ENCODE data around the gene UBAC2.
"Not testable (repeated sequence)": the region's sequence is repeated elsewhere in the genome, so short reads cannot be mapped to it uniquely, and the experiment has no call there.

The UBAC2 gene

DNA sequence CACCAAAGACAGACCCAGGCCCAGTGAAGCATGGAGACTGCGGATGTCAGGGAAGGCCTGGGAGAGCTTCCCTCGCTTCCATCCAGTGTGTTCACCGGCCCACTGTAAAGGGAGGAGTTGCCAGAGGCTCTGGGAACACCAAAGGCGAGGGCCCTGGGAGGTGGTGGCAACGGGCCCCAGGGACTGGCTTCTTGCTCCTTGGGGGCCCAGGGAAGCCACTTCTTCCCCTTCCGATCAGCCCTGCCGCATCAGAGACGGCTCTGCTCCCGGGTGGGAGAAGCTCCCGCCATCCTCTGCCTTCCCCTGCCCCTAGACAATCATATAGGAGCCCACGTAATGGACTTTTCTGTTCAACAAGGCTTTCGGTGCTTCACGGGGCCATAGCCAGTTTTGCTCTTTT, 189.9 kb downstream of the UBAC2 start:
- no peaks in the 10 kb centered on the region for H3K36me3 ChIP-seq (ENCODE audit: insufficient read depth, low read depth, low read length)

DNA sequence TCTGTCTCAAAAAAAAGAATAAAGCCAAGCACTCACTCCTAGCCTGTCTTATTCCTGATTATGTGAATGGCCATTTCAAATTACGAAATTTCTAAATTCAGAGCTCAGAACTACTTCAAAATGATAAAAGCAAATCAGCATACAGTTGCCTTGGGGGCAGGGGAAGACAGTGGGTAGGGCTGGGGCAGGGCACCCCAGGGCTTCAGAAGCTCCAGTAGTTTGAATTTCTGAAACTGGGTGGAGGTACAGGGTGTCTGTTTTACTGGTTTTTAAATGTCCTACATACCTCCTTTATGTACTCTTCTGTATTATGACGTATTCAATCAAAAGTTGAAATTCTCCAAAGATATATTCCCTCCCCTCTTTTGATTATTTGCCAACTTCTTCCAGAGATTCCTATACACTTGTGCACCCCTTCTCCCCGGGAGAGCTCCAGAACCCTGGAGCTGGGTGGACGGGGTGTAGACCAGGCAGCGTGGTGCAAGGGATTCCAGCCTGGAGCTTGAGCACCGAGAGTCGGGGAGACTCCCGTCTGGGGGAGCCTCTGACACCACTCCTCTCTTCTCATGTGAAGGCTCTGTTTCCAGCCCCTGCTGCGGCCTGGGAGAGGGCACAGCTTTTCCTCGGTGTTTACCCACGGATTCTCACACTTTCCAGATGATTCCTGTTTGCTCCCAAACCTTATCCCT, 191.3 kb downstream of the UBAC2 start:
- Histone ChIP-seq H3K36me3 (ENCODE audit: insufficient read depth, low read depth, low read length) (no peaks in the 10 kb centered on the region), H3K27ac (ENCODE audit: low read length) (no peak overlapping the region), H3K9ac (ENCODE audit: low read depth, low read length) (no peak overlapping the region), H3K27me3 (ENCODE audit: insufficient read depth, low read length) (no peaks in the 10 kb centered on the region), H3K4me1 (ENCODE audit: insufficient read depth, low read length) (no peaks in the 10 kb centered on the region), H3K9me3 (ENCODE audit: insufficient read depth, low read depth, low read length) (no peaks in the 10 kb centered on the region), H3K4me3 (ENCODE audit: low read length) (no peak overlapping the region)

More for the DNA sequence above, 189.9 kb downstream of the UBAC2 start:
- H3K9ac ChIP-seq (ENCODE audit: low read depth, low read length): no peak overlapping the region
- no peak overlapping the region for H3K4me3 ChIP-seq (ENCODE audit: low read length)
- H3K27me3 ChIP-seq (ENCODE audit: insufficient read depth, low read length): no peaks in the 10 kb centered on the region
- H3K4me1 ChIP-seq (ENCODE audit: insufficient read depth, low read length): no peaks in the 10 kb centered on the region
- no peaks in the 10 kb centered on the region for H3K9me3 ChIP-seq (ENCODE audit: insufficient read depth, low read depth, low read length)
- H3K27ac ChIP-seq (ENCODE audit: low read length): no peak overlapping the region

DNA sequence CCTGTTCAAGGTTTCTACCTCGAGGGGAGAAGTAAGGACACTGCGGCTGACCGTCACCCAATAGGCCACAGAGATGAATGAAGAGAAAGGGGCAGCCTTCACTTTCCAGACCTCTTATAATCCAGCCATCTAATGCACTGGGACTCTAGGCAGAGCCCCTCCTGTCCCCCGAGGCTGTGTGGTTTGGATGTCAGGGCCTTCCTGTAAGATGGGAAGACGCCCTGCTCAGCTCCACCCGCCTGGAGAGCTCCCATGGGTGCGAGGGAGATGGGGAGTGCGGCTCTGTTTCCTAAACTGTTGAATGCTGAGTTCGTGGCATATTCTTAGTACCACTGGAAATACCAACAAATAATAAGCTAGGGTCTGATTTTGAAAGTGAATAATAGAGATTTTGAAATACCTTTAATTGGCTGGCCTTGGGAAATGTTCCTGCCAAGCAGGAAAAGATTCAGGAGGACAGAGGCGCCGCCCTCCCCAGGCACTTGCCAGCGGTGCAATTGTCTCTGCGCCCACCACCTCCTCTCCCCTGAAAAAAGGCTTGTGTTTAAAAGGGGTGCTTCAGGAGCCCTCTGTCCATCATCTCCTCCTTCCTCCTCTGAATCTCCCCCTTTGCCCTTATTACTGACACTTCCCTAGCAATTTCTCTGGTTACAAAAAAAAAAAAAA, 191.9 kb downstream of the UBAC2 start:
- H3K9ac ChIP-seq (ENCODE audit: low read depth, low read length): no peak overlapping the region
- H3K9me3 ChIP-seq (ENCODE audit: insufficient read depth, low read depth, low read length): no peaks in the 10 kb centered on the region
- no peak overlapping the region for H3K4me3 ChIP-seq (ENCODE audit: low read length)
- no peak overlapping the region for H3K27ac ChIP-seq (ENCODE audit: low read length)
- H3K36me3 ChIP-seq (ENCODE audit: insufficient read depth, low read depth, low read length): no peaks in the 10 kb centered on the region
- H3K4me1 ChIP-seq (ENCODE audit: insufficient read depth, low read length): no peaks in the 10 kb centered on the region
- no peaks in the 10 kb centered on the region for H3K27me3 ChIP-seq (ENCODE audit: insufficient read depth, low read length)

DNA sequence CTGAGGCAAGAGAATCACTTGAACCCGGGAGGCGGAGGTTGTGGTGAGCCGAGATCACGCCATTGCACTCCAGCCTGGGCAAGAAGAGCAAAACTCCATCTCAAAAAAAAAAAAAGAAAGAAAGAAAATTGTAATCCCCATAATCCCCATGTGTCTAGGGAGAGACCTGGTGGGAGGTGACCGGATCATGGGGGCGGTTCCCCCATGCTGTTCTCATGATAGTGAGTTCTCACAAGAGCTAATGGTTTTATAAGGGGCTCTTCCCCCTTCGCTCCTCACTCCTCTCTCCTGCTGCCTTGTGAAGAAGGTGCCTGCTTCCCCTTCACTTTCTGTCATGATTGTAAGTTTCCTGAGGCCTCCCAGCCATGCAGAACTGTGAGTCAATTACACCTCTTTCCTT, 192.7 kb downstream of the UBAC2 start:
- not testable (repeated sequence) for H3K27me3 ChIP-seq (ENCODE audit: insufficient read depth, low read length); H3K27ac ChIP-seq (ENCODE audit: low read length); H3K36me3 ChIP-seq (ENCODE audit: insufficient read depth, low read depth, low read length); H3K9ac ChIP-seq (ENCODE audit: low read depth, low read length); H3K9me3 ChIP-seq (ENCODE audit: insufficient read depth, low read depth, low read length); H3K4me3 ChIP-seq (ENCODE audit: low read length); H3K4me1 ChIP-seq (ENCODE audit: insufficient read depth, low read length)

DNA sequence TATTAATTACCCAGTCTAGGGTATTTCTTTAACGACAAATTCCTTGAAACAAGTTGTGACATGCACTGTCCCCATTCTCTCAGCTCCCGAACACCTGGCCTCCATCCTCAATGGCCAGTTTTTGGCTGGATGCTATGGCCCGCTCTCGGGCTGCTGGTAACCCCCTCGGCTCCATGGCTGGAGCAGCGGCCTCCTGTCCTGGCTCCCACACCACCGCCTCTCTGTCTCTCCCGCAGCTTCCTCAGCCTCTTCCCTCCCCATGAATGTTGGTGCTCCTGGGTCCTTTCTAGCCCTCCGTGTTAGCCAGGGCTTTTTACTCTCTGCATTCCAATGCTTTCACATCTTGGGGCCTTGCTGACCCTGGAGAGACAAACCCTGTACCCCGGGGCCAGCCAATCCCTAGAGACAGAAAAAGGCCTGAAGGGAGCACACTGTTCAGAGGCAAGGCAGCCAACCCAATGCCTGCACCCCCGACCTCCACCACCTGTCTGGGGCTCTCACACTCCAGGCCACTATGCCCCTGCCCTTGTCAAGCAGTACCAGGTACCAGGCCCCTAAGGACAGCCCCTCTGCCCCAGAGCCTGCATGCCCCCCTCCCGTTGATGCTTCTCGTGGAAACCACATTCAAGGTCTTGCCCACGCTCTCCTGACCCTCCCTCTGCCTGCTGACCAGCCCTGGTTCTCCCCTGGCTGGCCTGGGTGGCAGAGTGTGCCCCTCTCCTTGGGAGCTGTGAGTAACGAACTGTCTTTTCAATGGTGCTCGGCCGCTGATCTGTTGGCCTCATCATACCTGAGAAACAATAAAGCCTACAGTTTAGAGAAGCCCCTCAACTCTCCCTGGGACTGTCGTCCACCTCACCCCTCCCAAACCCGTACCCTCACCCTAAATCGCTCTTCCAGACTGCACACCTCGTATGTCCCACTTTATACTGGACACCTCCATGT, 193.4 kb downstream of the UBAC2 start:
- H3K27me3 ChIP-seq (ENCODE audit: insufficient read depth, low read length): no peaks in the 10 kb centered on the region
- H3K9me3 ChIP-seq (ENCODE audit: insufficient read depth, low read depth, low read length): no peaks in the 10 kb centered on the region
- no peak overlapping the region for H3K9ac ChIP-seq (ENCODE audit: low read depth, low read length)
- no peaks in the 10 kb centered on the region for H3K36me3 ChIP-seq (ENCODE audit: insufficient read depth, low read depth, low read length)
- H3K27ac ChIP-seq (ENCODE audit: low read length): no peak overlapping the region
- no peak overlapping the region for H3K4me3 ChIP-seq (ENCODE audit: low read length)
- H3K4me1 ChIP-seq (ENCODE audit: insufficient read depth, low read length): no peaks in the 10 kb centered on the region

DNA sequence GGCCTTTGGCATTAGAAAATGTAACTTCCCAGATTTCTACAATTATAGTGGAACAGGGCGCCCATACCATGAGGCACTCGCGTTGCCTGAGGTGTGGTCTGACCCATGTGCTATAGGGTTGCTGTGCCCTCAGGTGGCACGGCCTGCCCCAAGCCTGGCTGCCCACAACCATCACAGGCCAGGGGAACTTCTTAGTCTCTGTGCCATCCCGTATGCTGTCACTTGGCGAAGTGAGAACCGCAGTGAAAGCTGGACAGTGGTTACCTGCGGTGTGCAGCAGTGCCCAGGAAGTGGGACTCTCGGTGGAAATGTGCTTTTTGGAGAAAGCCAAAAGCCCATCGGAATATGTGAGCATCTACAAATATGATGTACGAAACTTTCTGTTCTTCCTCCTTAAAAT, 194.8 kb downstream of the UBAC2 start:
- H3K9ac ChIP-seq (ENCODE audit: low read depth, low read length): no peak overlapping the region
- H3K4me3 ChIP-seq (ENCODE audit: low read length): no peak overlapping the region
- H3K9me3 ChIP-seq (ENCODE audit: insufficient read depth, low read depth, low read length): no peaks in the 10 kb centered on the region
- no peak overlapping the region for H3K27ac ChIP-seq (ENCODE audit: low read length)
- H3K4me1 ChIP-seq (ENCODE audit: insufficient read depth, low read length): no peaks in the 10 kb centered on the region
- H3K36me3 ChIP-seq (ENCODE audit: insufficient read depth, low read depth, low read length): no peaks in the 10 kb centered on the region
- H3K27me3 ChIP-seq (ENCODE audit: insufficient read depth, low read length): no peaks in the 10 kb centered on the region

DNA sequence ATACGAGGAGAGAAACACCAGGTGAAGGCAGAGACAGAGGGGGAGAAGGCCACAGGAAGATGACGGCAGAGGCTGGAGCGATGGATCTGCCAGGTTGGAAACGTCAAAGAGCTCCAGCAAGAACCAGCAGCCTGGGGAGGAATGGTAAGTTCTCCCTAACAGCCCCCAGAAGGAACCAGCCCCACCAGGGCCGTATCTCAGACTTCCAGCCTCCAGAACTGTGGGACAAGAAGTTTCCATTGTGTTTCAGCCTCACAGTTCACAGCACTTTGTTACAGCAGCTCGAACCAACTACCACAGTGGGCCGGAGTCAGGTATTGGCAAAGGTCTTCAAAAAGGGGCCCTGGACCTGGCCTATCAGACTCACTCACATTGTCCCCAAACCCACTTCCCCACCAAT, 195.8 kb downstream of the UBAC2 start:
- no peaks in the 10 kb centered on the region for H3K36me3 ChIP-seq (ENCODE audit: insufficient read depth, low read depth, low read length)
- H3K9me3 ChIP-seq (ENCODE audit: insufficient read depth, low read depth, low read length): no peaks in the 10 kb centered on the region
- no peaks in the 10 kb centered on the region for H3K4me1 ChIP-seq (ENCODE audit: insufficient read depth, low read length)
- H3K27ac ChIP-seq (ENCODE audit: low read length): no peak overlapping the region
- H3K9ac ChIP-seq (ENCODE audit: low read depth, low read length): no peak overlapping the region
- no peaks in the 10 kb centered on the region for H3K27me3 ChIP-seq (ENCODE audit: insufficient read depth, low read length)
- H3K4me3 ChIP-seq (ENCODE audit: low read length): no peak overlapping the region

DNA sequence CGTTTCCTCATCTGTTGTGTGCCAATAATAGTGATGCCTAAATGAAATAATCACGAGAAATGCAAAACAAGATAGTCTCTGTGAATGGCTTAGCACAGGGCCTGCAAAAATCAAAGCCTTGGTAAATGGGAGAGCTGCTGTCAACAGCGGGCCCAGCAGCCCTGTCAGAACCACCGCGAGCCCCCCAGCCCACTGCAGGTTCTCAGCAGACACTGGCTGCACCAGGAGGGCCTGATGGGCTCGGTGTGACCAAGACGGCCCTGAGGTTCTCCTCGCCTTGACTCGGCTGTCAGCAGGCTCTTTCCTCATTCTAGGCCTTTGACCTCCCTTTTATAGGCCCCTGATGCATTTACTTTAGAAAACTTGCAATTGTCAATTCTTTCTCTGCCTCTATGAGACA, 197.4 kb downstream of the UBAC2 start:
- no peak overlapping the region for H3K4me3 ChIP-seq (ENCODE audit: low read length)
- H3K9ac ChIP-seq (ENCODE audit: low read depth, low read length): no peak overlapping the region
- no peaks in the 10 kb centered on the region for H3K27me3 ChIP-seq (ENCODE audit: insufficient read depth, low read length)
- H3K27ac ChIP-seq (ENCODE audit: low read length): no peak overlapping the region
- no peaks in the 10 kb centered on the region for H3K9me3 ChIP-seq (ENCODE audit: insufficient read depth, low read depth, low read length)
- H3K36me3 ChIP-seq (ENCODE audit: insufficient read depth, low read depth, low read length): no peaks in the 10 kb centered on the region
- H3K4me1 ChIP-seq (ENCODE audit: insufficient read depth, low read length): no peaks in the 10 kb centered on the region

DNA sequence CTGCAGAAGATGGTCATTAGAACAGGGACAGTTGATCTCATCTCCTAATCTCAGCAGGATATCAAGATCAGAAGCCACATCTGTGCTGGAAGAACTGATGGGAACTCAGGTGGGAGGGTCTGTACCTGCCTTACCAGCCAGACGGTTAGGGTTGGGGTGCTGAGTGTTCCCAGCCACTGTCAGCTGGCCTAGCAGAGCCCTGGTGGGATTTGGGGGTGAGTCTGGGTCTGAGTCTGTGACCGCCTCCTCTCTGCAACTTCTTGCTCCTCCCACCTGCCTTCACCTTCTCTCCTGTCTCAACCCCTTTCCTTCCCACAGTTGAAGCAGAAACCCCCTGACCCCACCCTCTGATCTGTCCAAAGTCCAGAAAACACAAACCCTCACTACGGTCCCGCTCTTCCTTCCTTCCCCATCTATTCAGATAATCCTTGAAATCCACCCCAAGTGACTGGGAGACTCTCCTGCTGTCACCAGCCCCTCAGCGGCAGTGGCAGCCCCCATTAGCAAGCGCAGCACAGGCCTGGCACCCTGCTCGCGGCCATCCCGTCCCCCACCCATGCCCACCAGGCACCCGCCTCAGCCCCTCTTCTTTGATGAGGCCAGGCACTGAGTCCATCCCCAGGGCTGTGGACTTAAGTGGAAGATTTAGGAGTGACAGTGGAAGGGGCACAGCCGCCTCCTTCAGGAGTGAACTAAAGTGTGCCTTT, 198.4 kb downstream of the UBAC2 start:
- Histone ChIP-seq H3K27me3 (ENCODE audit: insufficient read depth, low read length) (no peaks in the 10 kb centered on the region), H3K27ac (ENCODE audit: low read length) (no peak overlapping the region), H3K4me3 (ENCODE audit: low read length) (no peak overlapping the region), H3K9me3 (ENCODE audit: insufficient read depth, low read depth, low read length) (no peaks in the 10 kb centered on the region), H3K36me3 (ENCODE audit: insufficient read depth, low read depth, low read length) (no peaks in the 10 kb centered on the region), H3K4me1 (ENCODE audit: insufficient read depth, low read length) (no peaks in the 10 kb centered on the region), H3K9ac (ENCODE audit: low read depth, low read length) (no peak overlapping the region)

DNA sequence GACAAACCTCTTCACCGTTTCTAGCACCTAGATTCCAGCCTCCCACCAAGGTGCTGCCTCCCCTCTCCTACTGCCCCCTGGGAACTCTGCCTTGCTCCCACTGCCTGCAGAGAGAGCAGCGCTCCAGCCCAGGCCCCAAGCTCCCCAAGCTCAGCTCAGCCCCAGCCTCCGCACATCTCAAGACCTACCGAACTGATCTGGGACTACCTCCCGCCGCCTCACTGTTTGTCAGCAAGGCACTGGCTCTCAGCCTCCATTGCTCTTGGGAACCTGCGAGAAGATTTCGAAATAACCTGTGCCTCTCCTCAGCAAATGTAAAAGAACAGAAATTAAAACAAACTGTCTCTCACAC, 198.9 kb downstream of the UBAC2 start:
- Histone ChIP-seq H3K9me3 (ENCODE audit: insufficient read depth, low read depth, low read length) (no peaks in the 10 kb centered on the region), H3K27me3 (ENCODE audit: insufficient read depth, low read length) (no peaks in the 10 kb centered on the region), H3K9ac (ENCODE audit: low read depth, low read length) (no peak overlapping the region), H3K4me1 (ENCODE audit: insufficient read depth, low read length) (no peaks in the 10 kb centered on the region), H3K4me3 (ENCODE audit: low read length) (no peak overlapping the region), H3K27ac (ENCODE audit: low read length) (no peak overlapping the region), H3K36me3 (ENCODE audit: insufficient read depth, low read depth, low read length) (no peaks in the 10 kb centered on the region)

DNA sequence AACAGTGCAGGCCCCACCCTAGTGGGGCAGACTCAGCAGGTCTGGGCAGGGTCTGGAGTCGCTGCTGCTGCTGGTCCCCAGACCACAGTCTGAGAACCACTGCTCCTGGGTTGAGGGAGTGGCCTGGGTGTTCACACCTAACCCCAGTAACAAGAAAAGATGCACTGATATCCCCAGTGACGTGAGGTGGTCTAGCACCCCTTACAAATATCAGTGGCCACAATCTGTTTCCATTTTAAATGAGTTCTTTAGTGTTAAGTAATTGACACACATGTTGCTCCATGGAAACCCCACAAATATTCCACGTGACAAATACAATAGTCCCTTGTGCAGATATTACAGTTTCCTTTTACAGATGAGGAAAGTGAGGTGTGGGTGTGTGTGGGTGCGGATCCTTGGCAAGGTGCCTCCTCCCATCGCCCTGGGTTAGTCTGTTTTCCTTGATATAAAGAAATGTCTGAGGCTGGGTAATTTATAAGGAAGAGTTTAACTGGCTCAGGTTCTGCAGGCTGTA, 202.9 kb downstream of the UBAC2 start:
- Histone ChIP-seq H3K27ac (ENCODE audit: low read length) (no peak overlapping the region), H3K4me1 (ENCODE audit: insufficient read depth, low read length) (no peaks in the 10 kb centered on the region), H3K36me3 (ENCODE audit: insufficient read depth, low read depth, low read length) (no peaks in the 10 kb centered on the region), H3K9me3 (ENCODE audit: insufficient read depth, low read depth, low read length) (no peaks in the 10 kb centered on the region), H3K27me3 (ENCODE audit: insufficient read depth, low read length) (no peaks in the 10 kb centered on the region), H3K9ac (ENCODE audit: low read depth, low read length) (no peak overlapping the region), H3K4me3 (ENCODE audit: low read length) (no peak overlapping the region)
